CD4-positive, alpha-beta T cell (primary cell): ENCODE measurements around the gene SYF2. TPM values are rescaled to one million over a fixed set of nuclear protein-coding genes. Genes with fewer than 3 reads are reported as not detected.

ENCODE experiments used
- ATAC-seq: fragments of 200-7000 bp; cut with Tn5 transposase; one replicate; pipeline ENCODE4 v1.10.0; 2022; ENCODE audit warnings: mild to moderate bottlenecking; ENCODE audit not compliant: poor library complexity
- CTCF ChIA-PET: fragments of 350-600 bp; sonication (Branson Sonifier 250); formaldehyde crosslinking; loops from one replicate; lab custom pipeline; 2021; ENCODE audit warnings: antibody characterized with exemption, inconsistent platforms; lab: Charles Lee
- POLR2A ChIA-PET: fragments of 350-600 bp; sonication (Branson Sonifier 250); formaldehyde crosslinking; loops from one replicate; lab custom pipeline; 2021; ENCODE audit warnings: antibody characterized with exemption, inconsistent platforms; lab: Charles Lee
- DNase-seq, 14 experiments: peaks; one replicate each; pipeline ENCODE4 v3.0.0-alpha.2; 2013 to 2020; ENCODE audit warnings: mixed read lengths in 2 of 14
- H3K27ac ChIP-seq, 2 donors: one replicate each; pipeline versions ENCODE4 v1.5.1 to v1.7.0; 2013; ENCODE audit warnings: low read length in 2 of 2, low read depth in 1 of 2, mild to moderate bottlenecking in 1 of 2
- H3K27me3 ChIP-seq, 2 experiments: 1 replicate in 1 of 2; 2 replicates in 1 of 2; pipeline versions ENCODE4 v1.6.1 to v1.7.0; 2013; ENCODE audit warnings: low read length in 2 of 2, control low read depth in 1 of 2, mild to moderate bottlenecking in 1 of 2, moderate library complexity in 1 of 2; ENCODE audit not compliant: insufficient read depth in 2 of 2, control insufficient read depth in 1 of 2
- H3K36me3 ChIP-seq: one replicate; pipeline ENCODE4 v1.6.1; 2013; ENCODE audit warnings: low read length, control low read depth; ENCODE audit not compliant: insufficient read depth
- H3K4me1 ChIP-seq: one replicate; pipeline ENCODE4 v1.6.1; 2013; ENCODE audit warnings: low read length, control low read depth; ENCODE audit not compliant: insufficient read depth
- H3K4me3 ChIP-seq: one replicate; pipeline ENCODE4 v1.5.1; 2013; ENCODE audit warnings: mild to moderate bottlenecking, low read length, moderate library complexity
- H3K9me3 ChIP-seq, 2 experiments: 1 replicate in 1 of 2; 2 replicates in 1 of 2; pipeline versions ENCODE4 v1.6.1 to v1.7.0; 2013; ENCODE audit warnings: low read length in 2 of 2, mild to moderate bottlenecking in 2 of 2, control low read depth in 1 of 2, moderate library complexity in 1 of 2; ENCODE audit not compliant: control insufficient read depth in 1 of 2, insufficient read depth in 1 of 2
- H3K27ac Mint-ChIP-seq: one replicate; pipeline ENCODE4 v1.8.0; 2020; ENCODE audit warnings: mixed read lengths
- H3K27me3 Mint-ChIP-seq: one replicate; pipeline ENCODE4 v1.8.0; 2021; ENCODE audit warnings: mixed read lengths
- H3K36me3 Mint-ChIP-seq: one replicate; pipeline ENCODE4 v1.8.0; 2021; ENCODE audit warnings: low read depth, mixed read lengths
- H3K4me1 Mint-ChIP-seq: one replicate; pipeline ENCODE4 v1.8.0; 2021; ENCODE audit warnings: low read depth, mixed read lengths
- H3K4me3 Mint-ChIP-seq: one replicate; pipeline ENCODE4 v1.8.0; 2020; ENCODE audit warnings: mild to moderate bottlenecking, mixed read lengths
- H3K9me3 Mint-ChIP-seq: one replicate; pipeline ENCODE4 v1.8.0; 2020; ENCODE audit warnings: mixed read lengths
- CTCF ChIP-seq: fragments of 200-600 bp; IDR thresholded peaks from one replicate; pipeline ENCODE4 v1.8.0; 2022; ENCODE audit warnings: antibody characterized with exemption, mild to moderate bottlenecking
- intact Hi-C, 2 experiments: fragments of 100-400 bp; cut with DNase I in 1 of 2; cut with micrococcal nuclease in 1 of 2; formaldehyde crosslinking; loops; one replicate each; pipeline versions ENCODE4 v1.15.1 to v1.9.0; 2023 to 2025; cut with DNase I, micrococcal nuclease
- total RNA-seq, 174 experiments: library from RNA in 2 of 174; stranded (reverse) in 2 of 174; gene quantifications; one replicate each; pipeline ENCODE4 v1.2.3 and lab custom pipeline; 2021 to 2026

SYF2 gene
- total RNA-seq, 2 experiments from 2014 or later: 93.3 to 98.9 TPM

GRCh38 chr1:25208561-25209222, 23.6 kb downstream of the SYF2 start:
- Mint-ChIP-seq H3K9me3 (no peaks in the 10 kb centered on the region), H3K36me3 (no peaks in the 10 kb centered on the region), H3K27ac (no peak overlapping the region), H3K4me3 (no peak overlapping the region), H3K4me1 (no peaks in the 10 kb centered on the region), H3K27me3 (no peaks in the 10 kb centered on the region)
- Histone ChIP-seq H3K27me3 (no peaks in the 10 kb centered on the region), H3K4me3 (no peak overlapping the region), H3K27ac (no peak overlapping the region), H3K4me1 (peaks cover 3% of the 10 kb centered on the region), H3K36me3 (no peaks in the 10 kb centered on the region), H3K9me3 (no peaks in the 10 kb centered on the region)
- CTCF ChIA-PET: no interaction called here
- intact Hi-C loops: loop anchor here (5.0 to 10.0 kb wide), 2 partner anchors 276 to 514 kb away; partner anchors contain the start of gene RUNX3 (in 1 of the 2)
- DNase-seq (no peak), ATAC-seq (no peak)
- TF ChIP-seq CTCF: no peak
- POLR2A ChIA-PET: no interaction called here

GRCh38 chr1:25208092-25208491, 24.2 kb downstream of the SYF2 start:
- H3K36me3 ChIP-seq: no peaks in the 10 kb centered on the region
- POLR2A ChIA-PET: no interaction called here
- no peak for DNase-seq
- intact Hi-C loops: loop anchor here (5.0 to 10.0 kb wide), 2 partner anchors 276 to 513 kb away; partner anchors contain the start of gene RUNX3 (in 1 of the 2)
- no peak overlapping the region for H3K4me3 ChIP-seq
- H3K4me1 Mint-ChIP-seq: no peaks in the 10 kb centered on the region
- H3K36me3 Mint-ChIP-seq: no peaks in the 10 kb centered on the region
- H3K4me1 ChIP-seq: peaks cover 3% of the 10 kb centered on the region
- no peaks in the 10 kb centered on the region for H3K9me3 Mint-ChIP-seq
- no peaks in the 10 kb centered on the region for H3K9me3 ChIP-seq
- no peaks in the 10 kb centered on the region for H3K27me3 Mint-ChIP-seq
- no peak overlapping the region for H3K27ac Mint-ChIP-seq
- H3K4me3 Mint-ChIP-seq: no peak overlapping the region
- no peaks in the 10 kb centered on the region for H3K27me3 ChIP-seq
- no peak for ATAC-seq
- no peak overlapping the region for H3K27ac ChIP-seq
- CTCF ChIA-PET: no interaction called here
- no peak for TF ChIP-seq CTCF

GRCh38 chr1:25206201-25206600, 26.1 kb downstream of the SYF2 start:
- Histone ChIP-seq H3K4me1 (peaks cover 3% of the 10 kb centered on the region), H3K9me3 (no peaks in the 10 kb centered on the region), H3K27ac (no peak overlapping the region), H3K27me3 (no peaks in the 10 kb centered on the region), H3K4me3 (no peak overlapping the region), H3K36me3 (no peaks in the 10 kb centered on the region)
- Mint-ChIP-seq H3K27ac (no peak overlapping the region), H3K27me3 (no peaks in the 10 kb centered on the region), H3K36me3 (no peaks in the 10 kb centered on the region), H3K9me3 (no peaks in the 10 kb centered on the region), H3K4me3 (no peak overlapping the region), H3K4me1 (no peaks in the 10 kb centered on the region)
- ATAC-seq: no peak
- intact Hi-C loops: loop anchor here (5.0 to 10.0 kb wide), 2 partner anchors 274 to 511 kb away; partner anchors contain the start of gene RUNX3 (in 1 of the 2)
- ChIA-PET CTCF (no interaction called here), POLR2A (no interaction called here)
- DNase-seq: no peak
- no peak for TF ChIP-seq CTCF
